BJ (cell line): ENCODE results near the gene ESCO1. TPM values are rescaled to one million over a fixed set of nuclear protein-coding genes. Genes with fewer than 3 reads are reported as not detected.

ENCODE experiments used
- CTCF ChIA-PET: fragments of 350-600 bp; formaldehyde crosslinking; extraction: SDS; loops from one replicate; lab custom pipeline; 2021; ENCODE audit warnings: antibody characterized with exemption, inconsistent platforms; lab: Yijun Ruan, JAX
- POLR2A ChIA-PET: fragments of 300-600 bp; sonication (Branson Sonifier 250); formaldehyde crosslinking; extraction: SDS; loops from one replicate; lab custom pipeline; 2021; ENCODE audit warnings: antibody characterized with exemption; lab: Charles Lee
- DNase-seq: peaks from one replicate; pipeline ENCODE4 v3.0.0-alpha.2; 2011; ENCODE audit warnings: low read depth
- H3K27me3 ChIP-seq: 2 replicates; pipeline ENCODE4 v1.6.0; 2011; ENCODE audit warnings: low read length; ENCODE audit not compliant: control insufficient read depth, insufficient read depth
- H3K36me3 ChIP-seq: 2 replicates; pipeline ENCODE4 v1.5.1; 2011; ENCODE audit warnings: low read length; ENCODE audit not compliant: control insufficient read depth, insufficient read depth
- H3K4me3 ChIP-seq: 2 replicates; pipeline ENCODE4 v1.5.1; 2011; ENCODE audit warnings: low read depth, mild to moderate bottlenecking, control low read depth, low read length
- CTCF ChIP-seq: IDR thresholded peaks from 2 replicates; pipeline ENCODE4 v1.5.1; 2011; ENCODE audit warnings: low read depth, mild to moderate bottlenecking, control low read depth, inconsistent platforms, low read length, moderate library complexity; ENCODE audit not compliant: insufficient read depth
- polyA plus RNA-seq: library from polyadenylated mRNA; depleted of rRNA; stranded (reverse); fragments of >200 nt; gene quantifications from 2 replicates; pipeline ENCODE4 v1.2.3, GENCODE V29; 2011

Gene ESCO1
- polyA plus RNA-seq, 1 experiment = 2.0 TPM

GRCh38 chr18:21571772-21572171 is 28.7 kb downstream of the ESCO1 start:
- H3K4me3 ChIP-seq = no peak overlapping the region
- ChIA-PET POLR2A (no interaction called here), CTCF (no interaction called here)
- no peak for DNase-seq
- no peaks in the 10 kb centered on the region for H3K27me3 ChIP-seq
- H3K36me3 ChIP-seq = peaks cover 2% of the 10 kb centered on the region
- TF ChIP-seq CTCF = no peak

- POLR2A ChIA-PET = no interaction called here
- DNase-seq = no peak
- CTCF ChIA-PET = interaction anchor here (1.3 to 1.8 kb wide), 2 partner anchors 10 to 14 kb away, joined by 4 to 5 read pairs; no protein-coding TSS in a partner anchor
- Histone ChIP-seq H3K27me3 (no peaks in the 10 kb centered on the region), H3K36me3 (peaks cover 2% of the 10 kb centered on the region), H3K4me3 (no peak overlapping the region)
- TF ChIP-seq CTCF = no peak
These were observed 41.3 kb downstream of the ESCO1 start for GRCh38 chr18:21559195-21559594.

- TF ChIP-seq CTCF = no peak
- DNase-seq = no peak
- CTCF ChIA-PET = no interaction called here
- peaks cover 1% of the 10 kb centered on the region; the same call in 1 of the 2 replicates for H3K36me3 ChIP-seq
- H3K4me3 ChIP-seq = no peak overlapping the region
- POLR2A ChIA-PET = no interaction called here
- H3K27me3 ChIP-seq = no peaks in the 10 kb centered on the region
These were observed 42.8 kb downstream of the ESCO1 start for GRCh38 chr18:21557607-21558253.

- no peak for DNase-seq
- no peaks in the 10 kb centered on the region for H3K27me3 ChIP-seq
- POLR2A ChIA-PET = no interaction called here
- CTCF ChIA-PET = no interaction called here
- TF ChIP-seq CTCF = no peak
- H3K36me3 ChIP-seq = peaks cover 1% of the 10 kb centered on the region
- H3K4me3 ChIP-seq = no peak overlapping the region
These were observed 50.0 kb downstream of the ESCO1 start for GRCh38 chr18:21550510-21550970.

- H3K4me3 ChIP-seq = no peak overlapping the region
- POLR2A ChIA-PET = no interaction called here
- no peak for TF ChIP-seq CTCF
- CTCF ChIA-PET = interaction anchor here (0.9 to 1.2 kb wide), 2 partner anchors 11 to 17 kb away, joined by 3 to 5 read pairs; no protein-coding TSS in a partner anchor
- H3K27me3 ChIP-seq = no peaks in the 10 kb centered on the region
- peaks cover 3% of the 10 kb centered on the region for H3K36me3 ChIP-seq
- no peak for DNase-seq
These were observed 51.9 kb downstream of the ESCO1 start for GRCh38 chr18:21548647-21549046.
